HEK293 (cell line): ENCODE measurements around the gene PRR35.

Experiments used
- CTCF ChIA-PET: fragments of 350-600 bp; formaldehyde crosslinking; extraction: SDS; loops from one replicate; lab custom pipeline; 2021; ENCODE audit warnings: antibody characterized with exemption; lab: Yijun Ruan, JAX
- POLR2A ChIA-PET: fragments of 300-600 bp; formaldehyde crosslinking; extraction: SDS; loops from one replicate; lab custom pipeline; 2020; ENCODE audit warnings: antibody characterized with exemption, inconsistent platforms; lab: Yijun Ruan, JAX
- H3K27ac ChIP-seq: fragments of 200-500 bp; sonication (Bioruptor generic); 2 replicates; pipeline ENCODE4 v1.5.1; 2014; ENCODE audit warnings: low read depth, low read length, control low read depth, inconsistent platforms; ENCODE audit errors: extremely low read depth
- H3K36me3 ChIP-seq, 2 experiments: fragments of 200-500 bp in 1 of 2; sonication (Bioruptor generic) in 1 of 2; 1 replicate in 1 of 2; 2 replicates in 1 of 2; pipeline ENCODE4 v1.5.1; 2014 to 2017; ENCODE audit warnings: inconsistent platforms in 2 of 2, low read length in 2 of 2; ENCODE audit not compliant: control insufficient read depth in 2 of 2, insufficient read depth in 1 of 2
- H3K4me1 ChIP-seq: fragments of 200-500 bp; sonication (Bioruptor generic); 2 replicates; pipeline ENCODE4 v1.5.1; 2014; ENCODE audit warnings: mild to moderate bottlenecking, low read length, inconsistent platforms; ENCODE audit not compliant: control insufficient read depth, insufficient read depth
- H3K4me3 ChIP-seq: 2 replicates; pipeline ENCODE4 v1.5.1; 2011; ENCODE audit warnings: low read depth, mild to moderate bottlenecking, control low read depth, low read length, moderate library complexity
- H3K9me3 ChIP-seq: fragments of 200-500 bp; sonication (Bioruptor generic); 2 replicates; pipeline ENCODE4 v1.5.1; 2014; ENCODE audit warnings: low read depth, low read length, inconsistent platforms; ENCODE audit not compliant: control insufficient read depth, insufficient read depth
- AEBP2 ChIP-seq: fragments of 450-650 bp; formaldehyde crosslinking; IDR thresholded peaks from 2 replicates; pipeline ENCODE4 v1.5.1; 2016; ENCODE audit warnings: missing biosample characterization, missing genetic modification characterization, borderline replicate concordance
- KLF10 ChIP-seq: fragments of 450-650 bp; IDR thresholded peaks from 2 replicates; pipeline ENCODE4 v1.5.1; 2018; ENCODE audit warnings: missing biosample characterization, mild to moderate bottlenecking, missing genetic modification characterization
- KLF9 ChIP-seq: fragments of 450-650 bp; formaldehyde crosslinking; IDR thresholded peaks from 2 replicates; pipeline ENCODE4 v1.5.1; 2016; ENCODE audit warnings: missing biosample characterization, missing genetic modification characterization, low read depth
- OSR2 ChIP-seq: fragments of 450-650 bp; formaldehyde crosslinking; IDR thresholded peaks from 2 replicates; pipeline ENCODE4 v1.5.1; 2016; ENCODE audit warnings: missing biosample characterization, missing genetic modification characterization
- REPIN1 ChIP-seq: fragments of 450-650 bp; formaldehyde crosslinking; IDR thresholded peaks from 2 replicates; pipeline ENCODE4 v1.5.1; 2017; ENCODE audit warnings: missing biosample characterization, missing genetic modification characterization, low read depth
- SALL2 ChIP-seq: fragments of 450-650 bp; formaldehyde crosslinking; IDR thresholded peaks from 2 replicates; pipeline ENCODE4 v1.5.0; 2017; ENCODE audit warnings: missing biosample characterization, mild to moderate bottlenecking, missing genetic modification characterization, borderline replicate concordance
- SCRT1 ChIP-seq: fragments of 450-650 bp; formaldehyde crosslinking; IDR thresholded peaks from 2 replicates; pipeline ENCODE4 v1.5.1; 2016; ENCODE audit warnings: missing biosample characterization, missing genetic modification characterization, borderline replicate concordance
- TCF7L2 ChIP-seq: IDR thresholded peaks from 2 replicates; pipeline ENCODE4 v1.6.1; 2011; ENCODE audit warnings: low read depth, mild to moderate bottlenecking, inconsistent platforms, low read length, moderate library complexity, borderline replicate concordance
- TRIM28 ChIP-seq: IDR thresholded peaks from 2 replicates; pipeline ENCODE4 v1.6.1; 2011; ENCODE audit warnings: low read length, control low read depth, borderline replicate concordance
- ZBTB17 ChIP-seq: fragments of 450-650 bp; formaldehyde crosslinking; IDR thresholded peaks from 2 replicates; pipeline ENCODE4 v1.5.1; 2016; ENCODE audit warnings: missing biosample characterization, missing genetic modification characterization
- ZBTB21 ChIP-seq: fragments of 450-650 bp; formaldehyde crosslinking; IDR thresholded peaks from 2 replicates; pipeline ENCODE4 v1.5.1; 2017; ENCODE audit warnings: missing biosample characterization, missing genetic modification characterization
- ZBTB26 ChIP-seq: fragments of 450-650 bp; formaldehyde crosslinking; optimal IDR thresholded peaks from 2 replicates; pipeline ENCODE3; 2016; ENCODE audit warnings: missing biosample characterization, mild to moderate bottlenecking, missing genetic modification characterization
- ZBTB49 ChIP-seq: fragments of 450-650 bp; formaldehyde crosslinking; IDR thresholded peaks from 2 replicates; pipeline ENCODE4 v1.5.1; 2016; ENCODE audit warnings: missing biosample characterization, missing genetic modification characterization, low read depth
- ZNF148 ChIP-seq: fragments of 450-650 bp; formaldehyde crosslinking; IDR thresholded peaks from 2 replicates; pipeline ENCODE4 v1.5.0; 2017; ENCODE audit warnings: missing biosample characterization, missing genetic modification characterization, borderline replicate concordance
- ZNF174 ChIP-seq: fragments of 450-650 bp; formaldehyde crosslinking; IDR thresholded peaks from 2 replicates; pipeline ENCODE4 v1.5.0; 2017; ENCODE audit warnings: missing biosample characterization, mild to moderate bottlenecking, missing genetic modification characterization
- ZNF211 ChIP-seq: fragments of 450-650 bp; formaldehyde crosslinking; IDR thresholded peaks from 2 replicates; pipeline ENCODE4 v1.5.1; 2016; ENCODE audit warnings: low read depth, missing biosample characterization, missing genetic modification characterization
- ZNF214 ChIP-seq: fragments of 450-650 bp; formaldehyde crosslinking; IDR thresholded peaks from 2 replicates; pipeline ENCODE4 v1.5.1; 2017; ENCODE audit warnings: missing biosample characterization, mild to moderate bottlenecking, missing genetic modification characterization, borderline replicate concordance
- ZNF223 ChIP-seq: fragments of 450-650 bp; formaldehyde crosslinking; IDR thresholded peaks from 2 replicates; pipeline ENCODE4 v1.5.1; 2016; ENCODE audit warnings: missing biosample characterization, missing genetic modification characterization
- ZNF529 ChIP-seq: fragments of 450-650 bp; formaldehyde crosslinking; IDR thresholded peaks from 2 replicates; pipeline ENCODE4 v1.5.1; 2017; ENCODE audit warnings: missing genetic modification characterization, missing biosample characterization; ENCODE audit not compliant: insufficient replicate concordance
- ZNF530 ChIP-seq: fragments of 450-650 bp; formaldehyde crosslinking; IDR thresholded peaks from 2 replicates; pipeline ENCODE4 v1.5.1; 2016; ENCODE audit warnings: low read depth, missing biosample characterization, missing genetic modification characterization
- ZNF621 ChIP-seq: fragments of 450-650 bp; formaldehyde crosslinking; IDR thresholded peaks from 2 replicates; pipeline ENCODE4 v1.5.1; 2017; ENCODE audit warnings: missing biosample characterization, missing genetic modification characterization
- ZNF777 ChIP-seq: fragments of 450-650 bp; formaldehyde crosslinking; IDR thresholded peaks from 2 replicates; pipeline ENCODE4 v1.5.1; 2017; ENCODE audit warnings: missing biosample characterization, missing genetic modification characterization, borderline replicate concordance
- TF ChIP-seq, protein P1 (sequence below): fragments of 450-650 bp; formaldehyde crosslinking; IDR thresholded peaks from 2 replicates; pipeline ENCODE4 v1.5.1; 2016; ENCODE audit warnings: missing biosample characterization, missing genetic modification characterization
- TF ChIP-seq, protein P2 (sequence below): fragments of 450-650 bp; formaldehyde crosslinking; IDR thresholded peaks from 2 replicates; pipeline ENCODE4 v1.5.1; 2016; ENCODE audit warnings: missing biosample characterization, missing genetic modification characterization

Gene PRR35

GRCh38 chr16:527015-527903 lies 32.9 kb upstream of the PRR35 start, which contains the start of gene CAPN15:
TSS of gene CAPN15 (plus strand) at chr16:527712. CDS start at chr16:546839, 19,127 bp downstream.
- H3K9me3 ChIP-seq = no peaks in the 10 kb centered on the region
- ChIA-PET CTCF (interaction anchor here (0.6 to 0.7 kb wide), 3 partner anchors 13 to 1844 kb away, joined by 3 read pairs; no protein-coding TSS in a partner anchor), POLR2A (interaction anchor here (0.5 to 1.8 kb wide), 12 partner anchors 9 to 145 kb away, joined by 3 to 6 read pairs (median 4); partner anchors contain the start of genes DECR2, METTL26, NHLRC4 and RAB40C)
- peak within 1 kb of the TSS; percentile 97 for H3K27ac ChIP-seq
- peaks cover 8% of the 10 kb centered on the region for H3K4me1 ChIP-seq
- H3K36me3 ChIP-seq = peaks cover 0 to 22% of the 10 kb centered on the region in 2 experiments; a peak in 2 of 3 replicates
- H3K4me3 ChIP-seq = peak within 1 kb of the TSS; percentile 73
- TF ChIP-seq ZNF530 (tag by site-specific recombination) = no peak
- TF ChIP-seq ZNF621 (tag by site-specific recombination) = no peak
- TF ChIP-seq, protein P1, sequence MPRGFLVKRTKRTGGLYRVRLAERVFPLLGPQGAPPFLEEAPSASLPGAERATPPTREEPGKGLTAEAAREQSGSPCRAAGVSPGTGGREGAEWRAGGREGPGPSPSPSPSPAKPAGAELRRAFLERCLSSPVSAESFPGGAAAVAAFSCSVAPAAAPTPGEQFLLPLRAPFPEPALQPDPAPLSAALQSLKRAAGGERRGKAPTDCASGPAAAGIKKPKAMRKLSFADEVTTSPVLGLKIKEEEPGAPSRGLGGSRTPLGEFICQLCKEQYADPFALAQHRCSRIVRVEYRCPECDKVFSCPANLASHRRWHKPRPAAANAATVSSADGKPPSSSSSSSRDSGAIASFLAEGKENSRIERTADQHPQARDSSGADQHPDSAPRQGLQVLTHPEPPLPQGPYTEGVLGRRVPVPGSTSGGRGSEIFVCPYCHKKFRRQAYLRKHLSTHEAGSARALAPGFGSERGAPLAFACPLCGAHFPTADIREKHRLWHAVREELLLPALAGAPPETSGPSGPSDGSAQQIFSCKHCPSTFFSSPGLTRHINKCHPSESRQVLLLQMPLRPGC = no peak
- no peak for TF ChIP-seq TCF7L2
- peak; percentile 64 for TF ChIP-seq KLF10 (tag by site-specific recombination)
- TF ChIP-seq ZNF211 (tag by site-specific recombination) = no peak
- TF ChIP-seq OSR2 = no peak
- no peak for TF ChIP-seq ZNF174 (tag by site-specific recombination)
- TF ChIP-seq TRIM28 = no peak
- no peak for TF ChIP-seq ZNF529 (tag by site-specific recombination)
- TF ChIP-seq, protein P2, sequence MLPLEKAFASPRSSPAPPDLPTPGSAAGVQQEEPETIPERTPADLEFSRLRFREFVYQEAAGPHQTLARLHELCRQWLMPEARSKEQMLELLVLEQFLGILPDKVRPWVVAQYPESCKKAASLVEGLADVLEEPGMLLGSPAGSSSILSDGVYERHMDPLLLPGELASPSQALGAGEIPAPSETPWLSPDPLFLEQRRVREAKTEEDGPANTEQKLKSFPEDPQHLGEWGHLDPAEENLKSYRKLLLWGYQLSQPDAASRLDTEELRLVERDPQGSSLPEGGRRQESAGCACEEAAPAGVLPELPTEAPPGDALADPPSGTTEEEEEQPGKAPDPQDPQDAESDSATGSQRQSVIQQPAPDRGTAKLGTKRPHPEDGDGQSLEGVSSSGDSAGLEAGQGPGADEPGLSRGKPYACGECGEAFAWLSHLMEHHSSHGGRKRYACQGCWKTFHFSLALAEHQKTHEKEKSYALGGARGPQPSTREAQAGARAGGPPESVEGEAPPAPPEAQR (tag by site-specific recombination) = no peak
- TF ChIP-seq KLF9 = peak; percentile 69
- TF ChIP-seq ZNF214 (tag by site-specific recombination) = no peak
- no peak for TF ChIP-seq ZBTB21 (tag by site-specific recombination)
- no peak for TF ChIP-seq AEBP2
- TF ChIP-seq ZBTB49 (tag by site-specific recombination) = no peak
- TF ChIP-seq ZNF777 (tag by site-specific recombination) = no peak
- TF ChIP-seq ZBTB17 = peak; percentile 49; the same call in 1 of the 2 replicates
- no peak for TF ChIP-seq REPIN1 (tag by site-specific recombination)
- no peak for TF ChIP-seq ZNF148
- no peak for TF ChIP-seq ZNF223 (tag by site-specific recombination)
- TF ChIP-seq SALL2 (tag by site-specific recombination) = no peak
- no peak for TF ChIP-seq SCRT1
- peak; percentile 92 for TF ChIP-seq ZBTB26 (tag by site-specific recombination)
